GM12878 (cell line): Measurements from ENCODE around the gene MESP2.

ENCODE experiments used
- BRCA1 ChIP-seq: IDR thresholded peaks from 2 replicates; pipeline ENCODE4 v1.6.1; 2011; ENCODE audit warnings: low read depth, low read length, improper control_type of control experiment
- KDM1A ChIP-seq: fragments of 200-600 bp; sonication (generic); IDR thresholded peaks from 2 replicates; pipeline ENCODE4 v1.6.1; 2016; ENCODE audit warnings: borderline replicate concordance
- RAD21 ChIP-seq: IDR thresholded peaks from 2 replicates; pipeline ENCODE4 v1.6.1; 2011; ENCODE audit warnings: mild to moderate bottlenecking, low read depth, low read length, moderate library complexity; ENCODE audit not compliant: insufficient read depth
- SPI1 ChIP-seq: IDR thresholded peaks from 2 replicates; pipeline ENCODE4 v1.6.1; 2011; ENCODE audit warnings: low read depth, mild to moderate bottlenecking, low read length, moderate library complexity, borderline replicate concordance; ENCODE audit not compliant: insufficient read depth
- TF ChIP-seq, protein P1 (sequence below), 3 experiments: IDR thresholded peaks in 2 of 3; conservative IDR thresholded peaks in 1 of 3; 2 replicates each; pipeline ENCODE4 v1.5.1; 2011; ENCODE audit warnings: low read depth in 3 of 3, low read length in 3 of 3, mild to moderate bottlenecking in 3 of 3, control low read depth in 2 of 3, moderate library complexity in 2 of 3, inconsistent platforms in 1 of 3, mixed read lengths in 1 of 3; ENCODE audit not compliant: control insufficient read depth in 2 of 3, insufficient read depth in 1 of 3; ENCODE audit errors: extremely low read depth in 1 of 3
- TF ChIP-seq, protein P2 (sequence below): IDR thresholded peaks from 2 replicates; pipeline ENCODE4 v1.6.1; 2012; ENCODE audit warnings: mild to moderate bottlenecking, low read depth, low read length

DNA sequence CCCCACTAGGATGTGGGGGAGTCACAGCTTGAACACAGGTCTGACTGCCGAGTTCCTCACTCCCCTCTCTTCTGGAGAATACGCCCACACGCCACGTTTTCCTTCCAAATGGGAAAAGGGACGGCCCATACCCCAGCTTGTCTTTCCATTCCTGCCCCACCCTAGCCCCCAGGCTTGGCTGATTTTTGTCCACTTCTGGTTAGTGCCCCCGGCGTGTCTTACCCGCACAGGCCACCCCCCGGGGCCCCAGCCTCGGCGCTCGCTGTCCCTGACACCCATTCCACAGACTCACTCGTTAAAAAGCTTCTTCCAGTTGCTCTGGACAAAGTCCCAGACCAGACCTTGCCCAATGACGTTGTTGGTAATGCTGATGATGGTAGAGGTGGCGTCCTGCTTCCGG, 14.5 kb downstream of the MESP2 start:
- TF ChIP-seq, protein P1, sequence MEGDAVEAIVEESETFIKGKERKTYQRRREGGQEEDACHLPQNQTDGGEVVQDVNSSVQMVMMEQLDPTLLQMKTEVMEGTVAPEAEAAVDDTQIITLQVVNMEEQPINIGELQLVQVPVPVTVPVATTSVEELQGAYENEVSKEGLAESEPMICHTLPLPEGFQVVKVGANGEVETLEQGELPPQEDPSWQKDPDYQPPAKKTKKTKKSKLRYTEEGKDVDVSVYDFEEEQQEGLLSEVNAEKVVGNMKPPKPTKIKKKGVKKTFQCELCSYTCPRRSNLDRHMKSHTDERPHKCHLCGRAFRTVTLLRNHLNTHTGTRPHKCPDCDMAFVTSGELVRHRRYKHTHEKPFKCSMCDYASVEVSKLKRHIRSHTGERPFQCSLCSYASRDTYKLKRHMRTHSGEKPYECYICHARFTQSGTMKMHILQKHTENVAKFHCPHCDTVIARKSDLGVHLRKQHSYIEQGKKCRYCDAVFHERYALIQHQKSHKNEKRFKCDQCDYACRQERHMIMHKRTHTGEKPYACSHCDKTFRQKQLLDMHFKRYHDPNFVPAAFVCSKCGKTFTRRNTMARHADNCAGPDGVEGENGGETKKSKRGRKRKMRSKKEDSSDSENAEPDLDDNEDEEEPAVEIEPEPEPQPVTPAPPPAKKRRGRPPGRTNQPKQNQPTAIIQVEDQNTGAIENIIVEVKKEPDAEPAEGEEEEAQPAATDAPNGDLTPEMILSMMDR (IDR thresholded peaks at IDR 0.05 in 2 of 3, conservative IDR thresholded peaks at IDR 0.05 in 1 of 3; ENCODE audit: control insufficient read depth in 2 of 3, extremely low read depth in 1 of 3, insufficient read depth in 1 of 3, low read depth in 3 of 3, low read length in 3 of 3): no peak
- no peak for TF ChIP-seq RAD21
- no peak for TF ChIP-seq SPI1
- TF ChIP-seq BRCA1: no peak
- TF ChIP-seq, protein P2, sequence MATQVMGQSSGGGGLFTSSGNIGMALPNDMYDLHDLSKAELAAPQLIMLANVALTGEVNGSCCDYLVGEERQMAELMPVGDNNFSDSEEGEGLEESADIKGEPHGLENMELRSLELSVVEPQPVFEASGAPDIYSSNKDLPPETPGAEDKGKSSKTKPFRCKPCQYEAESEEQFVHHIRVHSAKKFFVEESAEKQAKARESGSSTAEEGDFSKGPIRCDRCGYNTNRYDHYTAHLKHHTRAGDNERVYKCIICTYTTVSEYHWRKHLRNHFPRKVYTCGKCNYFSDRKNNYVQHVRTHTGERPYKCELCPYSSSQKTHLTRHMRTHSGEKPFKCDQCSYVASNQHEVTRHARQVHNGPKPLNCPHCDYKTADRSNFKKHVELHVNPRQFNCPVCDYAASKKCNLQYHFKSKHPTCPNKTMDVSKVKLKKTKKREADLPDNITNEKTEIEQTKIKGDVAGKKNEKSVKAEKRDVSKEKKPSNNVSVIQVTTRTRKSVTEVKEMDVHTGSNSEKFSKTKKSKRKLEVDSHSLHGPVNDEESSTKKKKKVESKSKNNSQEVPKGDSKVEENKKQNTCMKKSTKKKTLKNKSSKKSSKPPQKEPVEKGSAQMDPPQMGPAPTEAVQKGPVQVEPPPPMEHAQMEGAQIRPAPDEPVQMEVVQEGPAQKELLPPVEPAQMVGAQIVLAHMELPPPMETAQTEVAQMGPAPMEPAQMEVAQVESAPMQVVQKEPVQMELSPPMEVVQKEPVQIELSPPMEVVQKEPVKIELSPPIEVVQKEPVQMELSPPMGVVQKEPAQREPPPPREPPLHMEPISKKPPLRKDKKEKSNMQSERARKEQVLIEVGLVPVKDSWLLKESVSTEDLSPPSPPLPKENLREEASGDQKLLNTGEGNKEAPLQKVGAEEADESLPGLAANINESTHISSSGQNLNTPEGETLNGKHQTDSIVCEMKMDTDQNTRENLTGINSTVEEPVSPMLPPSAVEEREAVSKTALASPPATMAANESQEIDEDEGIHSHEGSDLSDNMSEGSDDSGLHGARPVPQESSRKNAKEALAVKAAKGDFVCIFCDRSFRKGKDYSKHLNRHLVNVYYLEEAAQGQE: no peak
- no peak for TF ChIP-seq KDM1A
